Right lobe of liver (tissue), 6 donors: Measurements from ENCODE around the gene ESYT1. TPM values are rescaled to one million over a fixed set of nuclear protein-coding genes. Genes with fewer than 3 reads are reported as not detected.

Experiments
- ATAC-seq, 4 donors: fragments of 200-7000 bp; cut with Tn5 transposase; one replicate each; pipeline ENCODE4 v1.9.1; 2020; ENCODE audit warnings: mild to moderate bottlenecking in 4 of 4, moderate library complexity in 4 of 4
- DNase-seq, 3 donors: peaks; one replicate each; pipeline ENCODE4 v3.0.0-alpha.2; 2020
- H3K27ac ChIP-seq, 3 donors: fragments of 200-600 bp; one replicate each; pipeline ENCODE4 v1.8.0; 2022
- H3K27me3 ChIP-seq, 2 donors: fragments of 200-600 bp; one replicate each; pipeline ENCODE4 v1.8.0; 2022
- H3K36me3 ChIP-seq, 4 donors: fragments of 200-600 bp; sonication (generic) in 1 of 4; one replicate each; pipeline versions ENCODE4 v1.5.1 to v1.8.0; 2017 to 2022; ENCODE audit warnings: control low read depth in 1 of 4
- H3K4me1 ChIP-seq, 4 donors: fragments of 200-600 bp; sonication (generic) in 1 of 4; one replicate each; pipeline versions ENCODE4 v1.5.1 to v1.8.0; 2017 to 2022; ENCODE audit warnings: control low read depth in 1 of 4
- H3K4me3 ChIP-seq, 3 donors: fragments of 200-600 bp; one replicate each; pipeline ENCODE4 v1.8.0; 2022
- H3K9me3 ChIP-seq, 4 donors: fragments of 200-600 bp; sonication (generic) in 1 of 4; one replicate each; pipeline versions ENCODE4 v1.5.1 to v1.8.0; 2017 to 2022; ENCODE audit warnings: control low read depth in 1 of 4
- POLR2A ChIP-seq: fragments of 450-650 bp; IDR thresholded peaks from one replicate; pipeline ENCODE4 v1.6.1; 2017; ENCODE audit warnings: antibody characterized with exemption, mild to moderate bottlenecking
- WGBS: methylation state at CpG from one replicate; pipeline ENCODE4 v1.1.6; 2018; ENCODE audit warnings: low coverage, low lambda C conversion rate; ENCODE audit not compliant: insufficient coverage; ENCODE audit errors: missing lambda C conversion rate; 5-methylcytosine and 5-hydroxymethylcytosine counted together
- intact Hi-C, 2 donors: fragments of 100-400 bp; cut with DNase I; formaldehyde crosslinking; loops; one replicate each; pipeline versions ENCODE4 v1.11.2 to v1.14.1; 2022
- total RNA-seq, 6 experiments: library from RNA; depleted of rRNA in 2 of 6; stranded (reverse); fragments of >200 nt in 2 of 6; fragmentation: NEBNext Ultra II Directional in 3 of 6; extraction: Animal tissue kit (Norgen Biotek cat#: 25700) in 3 of 6; gene quantifications; one replicate each; pipeline versions ENCODE4 v1.1.0 to v1.2.4, GENCODE V29; 2016 to 2023
- TF ChIP-seq, protein P1 (sequence below), 4 donors: fragments of 200-600 bp in 3 of 4; fragments of 450-650 bp in 1 of 4; IDR thresholded peaks; one replicate each; pipeline versions ENCODE4 v1.5.1 to v1.8.0; 2016 to 2022; ENCODE audit warnings: antibody characterized with exemption in 4 of 4, mild to moderate bottlenecking in 2 of 4
- donor health status: DM: no; HTN: yes; CAD: no.
- donor health status: DM: no; HTN: no; CAD: no.
- donor health status: DM: no; HTN: no; CAD: no.
- donor health status: DM: no; HTN: yes; CAD: no.
- donor health status: DM: no; HTN: yes; CAD: no.

Gene ESYT1
- total RNA-seq, 6 experiments from 2014 or later: 56.5 to 117 (median 70.3) TPM

DNA sequence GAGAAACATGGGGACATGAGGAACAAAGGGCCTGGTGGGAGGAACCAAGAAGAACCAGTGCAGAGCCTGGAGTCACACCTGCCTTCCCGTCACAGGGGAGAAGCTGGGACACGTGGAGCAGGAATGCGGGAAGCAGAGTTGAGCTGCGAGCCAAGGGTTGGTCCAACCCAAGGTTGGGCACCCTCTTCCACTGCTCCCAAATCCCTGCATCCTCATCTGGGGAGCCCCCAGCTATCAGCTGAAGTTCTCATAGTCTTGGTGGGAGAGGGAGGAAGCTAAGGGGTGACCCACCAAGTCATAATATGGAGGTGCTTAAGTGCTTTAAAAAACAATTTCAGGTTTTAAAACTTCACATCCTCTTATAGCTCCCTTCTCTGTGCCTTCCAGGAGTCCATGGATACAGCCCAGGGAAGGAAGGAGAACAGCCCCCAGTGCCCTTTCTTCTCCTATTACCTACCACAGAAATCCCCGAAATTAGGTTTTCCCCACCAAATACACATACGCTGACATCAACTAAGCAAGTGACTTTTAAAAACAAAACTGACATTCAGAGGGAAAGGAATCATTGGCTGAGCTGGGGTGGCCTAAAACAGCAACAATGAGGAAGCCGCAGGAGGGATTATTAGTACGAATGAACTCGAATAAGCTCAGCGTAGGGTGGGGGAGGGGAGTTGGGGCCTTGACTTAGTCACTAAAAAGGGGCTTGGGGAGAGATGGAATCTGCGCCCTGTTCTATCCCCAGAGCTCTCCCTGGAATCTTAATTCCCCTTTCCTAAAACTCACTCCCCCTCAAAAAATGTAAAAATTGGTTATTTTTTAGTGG lies 34.6 kb downstream of the ESYT1 start:
- H3K4me3 ChIP-seq: no peak overlapping the region
- intact Hi-C loops: no loop called here
- WGBS: 61% methylated on average over 9 of the region's 11 CpGs
- no peaks in the 10 kb centered on the region for H3K9me3 ChIP-seq
- TF ChIP-seq POLR2A: no peak
- TF ChIP-seq, protein P1, sequence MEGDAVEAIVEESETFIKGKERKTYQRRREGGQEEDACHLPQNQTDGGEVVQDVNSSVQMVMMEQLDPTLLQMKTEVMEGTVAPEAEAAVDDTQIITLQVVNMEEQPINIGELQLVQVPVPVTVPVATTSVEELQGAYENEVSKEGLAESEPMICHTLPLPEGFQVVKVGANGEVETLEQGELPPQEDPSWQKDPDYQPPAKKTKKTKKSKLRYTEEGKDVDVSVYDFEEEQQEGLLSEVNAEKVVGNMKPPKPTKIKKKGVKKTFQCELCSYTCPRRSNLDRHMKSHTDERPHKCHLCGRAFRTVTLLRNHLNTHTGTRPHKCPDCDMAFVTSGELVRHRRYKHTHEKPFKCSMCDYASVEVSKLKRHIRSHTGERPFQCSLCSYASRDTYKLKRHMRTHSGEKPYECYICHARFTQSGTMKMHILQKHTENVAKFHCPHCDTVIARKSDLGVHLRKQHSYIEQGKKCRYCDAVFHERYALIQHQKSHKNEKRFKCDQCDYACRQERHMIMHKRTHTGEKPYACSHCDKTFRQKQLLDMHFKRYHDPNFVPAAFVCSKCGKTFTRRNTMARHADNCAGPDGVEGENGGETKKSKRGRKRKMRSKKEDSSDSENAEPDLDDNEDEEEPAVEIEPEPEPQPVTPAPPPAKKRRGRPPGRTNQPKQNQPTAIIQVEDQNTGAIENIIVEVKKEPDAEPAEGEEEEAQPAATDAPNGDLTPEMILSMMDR (IDR thresholded peaks at IDR 0.05): no peak
- peaks cover 0 to 22% (median 3%) of the 10 kb centered on the region in 4 donors for H3K4me1 ChIP-seq
- no peak for DNase-seq
- no peaks in the 10 kb centered on the region for H3K27me3 ChIP-seq
- no peak overlapping the region for H3K27ac ChIP-seq
- ATAC-seq: no peak
- H3K36me3 ChIP-seq: peaks cover 7 to 73% (median 30%) of the 10 kb centered on the region in 4 donors

DNA sequence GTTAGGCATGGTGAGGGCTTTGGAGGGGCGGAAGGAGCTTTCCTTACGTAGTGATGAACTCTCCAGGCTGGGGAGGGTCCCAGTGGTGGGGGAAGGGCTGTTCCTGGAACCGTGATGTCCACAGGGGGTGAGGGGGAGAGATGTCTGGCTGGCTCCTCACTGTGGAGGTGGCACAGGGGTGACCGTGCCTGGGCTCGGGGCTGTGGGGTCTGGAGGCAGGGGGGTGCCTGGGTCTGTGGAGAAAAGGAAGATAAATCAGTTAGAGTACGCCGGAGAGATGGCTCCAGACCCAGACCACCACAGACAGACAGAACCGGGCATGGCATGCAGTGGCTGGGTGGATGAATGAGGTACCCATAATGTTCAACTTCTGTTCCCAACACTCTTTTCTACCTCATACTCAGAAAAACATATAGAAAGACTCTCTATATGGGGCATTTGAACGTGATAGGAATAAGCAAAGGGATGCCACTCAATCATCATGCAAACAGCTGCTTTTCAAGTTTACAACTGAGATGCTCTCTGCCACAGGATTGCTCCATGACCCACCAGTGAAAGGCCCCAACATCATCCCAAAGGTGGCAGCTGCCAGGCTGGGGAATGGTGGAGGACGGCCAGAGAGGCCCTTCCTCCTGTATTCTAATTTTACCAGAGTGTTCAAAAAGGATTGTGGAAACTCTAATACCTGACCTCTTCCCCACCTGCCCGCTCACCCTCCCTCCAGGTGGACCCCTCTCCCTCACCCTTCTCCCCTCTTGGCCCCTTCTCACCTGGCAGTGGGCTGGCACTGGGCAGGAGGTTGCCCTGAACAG lies 35.7 kb downstream of the ESYT1 start:
- DNase-seq (no peak), ATAC-seq (peak in 1 of 4 donors; percentile 5)
- Histone ChIP-seq H3K9me3 (no peaks in the 10 kb centered on the region), H3K27me3 (no peaks in the 10 kb centered on the region), H3K4me3 (no peak overlapping the region), H3K36me3 (peaks cover 9 to 78% (median 30%) of the 10 kb centered on the region in 4 donors), H3K4me1 (peaks cover 0 to 22% (median 3%) of the 10 kb centered on the region in 4 donors), H3K27ac (no peak overlapping the region)
- 52% methylated on average over 4 of the region's 11 CpGs for WGBS
- intact Hi-C loops: no loop called here
- TF ChIP-seq POLR2A: no peak
- TF ChIP-seq, protein P1 (IDR thresholded peaks at IDR 0.05): no peak

DNA sequence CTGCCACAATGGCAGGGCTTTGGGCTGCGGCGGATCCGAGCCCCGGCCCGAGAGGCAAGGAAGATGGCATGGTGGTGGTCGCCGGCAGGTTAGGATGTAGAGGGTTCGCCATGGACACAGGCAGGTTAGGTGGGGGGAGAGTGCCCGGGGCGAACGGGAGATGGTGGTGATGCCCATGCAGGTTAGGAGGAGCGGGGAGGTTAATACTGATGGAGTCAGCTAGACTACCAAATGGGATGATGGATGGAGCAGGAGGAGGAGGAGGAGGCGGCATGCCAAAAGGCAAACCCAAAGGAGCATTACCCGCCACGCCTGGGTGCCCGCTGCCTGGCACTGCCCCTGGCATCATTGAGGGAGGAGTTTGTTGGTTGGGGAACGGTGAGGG lies 36.3 kb downstream of the ESYT1 start:
- no peak overlapping the region for H3K4me3 ChIP-seq
- peaks cover 9 to 84% (median 31%) of the 10 kb centered on the region in 4 donors for H3K36me3 ChIP-seq
- intact Hi-C loops: no loop called here
- H3K9me3 ChIP-seq: no peaks in the 10 kb centered on the region
- H3K27me3 ChIP-seq: no peaks in the 10 kb centered on the region
- no peak for TF ChIP-seq POLR2A
- TF ChIP-seq, protein P1 (IDR thresholded peaks at IDR 0.05): no peak
- no peak for DNase-seq
- WGBS: 89% methylated on average over 16 of the region's 17 CpGs
- H3K4me1 ChIP-seq: peaks cover 0 to 19% (median 3%) of the 10 kb centered on the region in 4 donors
- ATAC-seq: peak in 1 of 4 donors; percentile 7
- H3K27ac ChIP-seq: no peak overlapping the region

DNA sequence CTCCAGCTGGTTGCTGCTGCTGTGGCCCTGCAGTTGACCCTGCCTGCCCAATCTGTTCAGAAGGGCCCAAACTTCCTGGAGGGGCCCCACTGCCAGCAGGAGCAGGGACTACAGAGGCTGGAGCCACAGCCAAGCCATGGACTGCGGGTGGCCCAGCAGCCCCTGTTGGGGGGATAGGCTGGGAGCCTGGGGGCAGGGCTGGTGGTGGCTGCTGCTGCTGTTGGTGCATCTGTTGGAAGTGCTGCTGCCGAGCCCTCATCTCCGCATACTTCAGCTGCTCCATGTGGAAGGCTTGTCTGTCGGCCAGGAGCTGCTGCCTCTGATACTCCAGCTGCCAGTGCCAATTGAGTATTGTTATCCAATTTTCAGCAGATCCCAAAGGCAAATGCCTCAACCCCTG lies 37.3 kb downstream of the ESYT1 start:
- ATAC-seq (no peak), DNase-seq (no peak)
- H3K4me3 ChIP-seq: no peak overlapping the region
- H3K9me3 ChIP-seq: no peaks in the 10 kb centered on the region
- no CpG with 5 or more reads among the region's 4 CpGs for WGBS
- H3K36me3 ChIP-seq: peaks cover 9 to 83% (median 31%) of the 10 kb centered on the region in 4 donors
- intact Hi-C loops: no loop called here
- no peaks in the 10 kb centered on the region for H3K27me3 ChIP-seq
- TF ChIP-seq, protein P1 (IDR thresholded peaks at IDR 0.05): no peak
- TF ChIP-seq POLR2A: no peak
- H3K4me1 ChIP-seq: peaks cover 0 to 9% (median 3%) of the 10 kb centered on the region in 4 donors
- H3K27ac ChIP-seq: no peak overlapping the region
